ENCODE data around the gene HTRA2. TPM values are rescaled to one million over a fixed set of nuclear protein-coding genes. Genes with fewer than 3 reads are reported as not detected.

Gene HTRA2
- total RNA-seq, 1 experiment from 2014 or later = 70.3 TPM

- no peak for DNase-seq (ENCODE audit: low read depth)
Measured at GRCh38 chr2:74515271-74515980, 14.3 kb upstream of the HTRA2 start.

DNA sequence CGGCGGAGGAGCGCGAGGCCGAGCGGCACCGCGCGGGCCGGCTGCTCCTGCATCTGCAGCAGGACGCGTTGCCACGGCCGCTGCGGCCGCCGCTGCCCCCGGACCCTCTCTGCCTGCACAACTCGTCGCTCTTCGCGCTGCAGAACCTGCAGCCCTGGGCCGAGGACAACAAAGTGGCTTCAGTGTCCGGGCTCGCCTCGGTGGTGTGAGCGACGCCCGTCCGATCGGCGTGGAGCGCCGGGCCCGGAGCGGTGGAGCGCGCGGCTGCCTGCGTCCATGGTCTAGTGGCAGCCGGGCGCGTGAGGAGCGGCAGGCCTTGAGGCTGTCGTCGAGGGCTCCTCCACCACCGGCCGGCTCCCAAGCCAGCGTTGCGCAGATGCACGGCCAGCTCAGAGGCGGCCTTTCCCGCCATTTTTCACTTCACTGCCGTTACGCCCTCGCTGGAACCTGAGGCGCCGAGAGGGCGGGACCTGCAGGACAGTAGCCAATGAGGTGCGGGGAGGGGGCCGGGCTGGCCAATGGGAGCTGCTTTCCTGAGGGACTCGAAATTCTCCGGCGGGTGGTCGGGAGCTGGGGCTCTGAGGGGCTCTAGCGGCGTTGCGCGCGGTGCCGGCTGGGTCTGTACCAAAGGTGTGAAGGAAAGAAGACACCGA lies 13.6 kb upstream of the HTRA2 start:
- DNase-seq (ENCODE audit: low read depth) = no peak

- no peak for DNase-seq (ENCODE audit: low read depth)
Measured at GRCh38 chr2:74516650-74517049, 13.1 kb upstream of the HTRA2 start.

DNA sequence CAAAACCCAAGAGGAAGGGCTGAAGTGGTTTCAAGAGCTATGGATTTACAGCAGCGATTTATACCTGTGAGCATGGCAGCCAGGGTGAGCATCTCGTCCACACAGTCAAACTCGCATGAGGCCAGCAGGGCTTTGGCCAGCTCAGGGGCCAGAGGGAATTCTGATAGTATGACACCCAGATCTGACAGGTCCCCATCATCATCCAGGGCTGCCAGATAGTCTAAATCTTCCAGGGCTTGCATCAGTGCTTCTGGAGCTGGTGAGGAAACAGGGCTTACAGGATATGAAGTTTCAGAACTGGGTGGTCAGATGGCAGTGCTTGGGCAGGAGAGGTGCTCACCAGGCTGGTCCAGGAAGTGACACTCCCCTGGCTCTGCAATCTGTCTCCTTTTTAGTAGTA lies 7.2 kb upstream of the HTRA2 start:
- DNase-seq (ENCODE audit: low read depth) = no peak

- DNase-seq (ENCODE audit: low read depth) = no peak
Measured at GRCh38 chr2:74524005-74524404, 5.7 kb upstream of the HTRA2 start.

GRCh38 chr2:74524955-74525716 lies 4.6 kb upstream of the HTRA2 start:
- DNase-seq (ENCODE audit: low read depth) = no peak

GRCh38 chr2:74525717-74526648 lies 3.8 kb upstream of the HTRA2 start, which contains the start of gene DQX1:
TSS of gene DQX1 (minus strand) at chr2:74526231. CDS start at chr2:74525729, 502 bp downstream.
- peak; percentile 43 for DNase-seq (ENCODE audit: low read depth)

DNA sequence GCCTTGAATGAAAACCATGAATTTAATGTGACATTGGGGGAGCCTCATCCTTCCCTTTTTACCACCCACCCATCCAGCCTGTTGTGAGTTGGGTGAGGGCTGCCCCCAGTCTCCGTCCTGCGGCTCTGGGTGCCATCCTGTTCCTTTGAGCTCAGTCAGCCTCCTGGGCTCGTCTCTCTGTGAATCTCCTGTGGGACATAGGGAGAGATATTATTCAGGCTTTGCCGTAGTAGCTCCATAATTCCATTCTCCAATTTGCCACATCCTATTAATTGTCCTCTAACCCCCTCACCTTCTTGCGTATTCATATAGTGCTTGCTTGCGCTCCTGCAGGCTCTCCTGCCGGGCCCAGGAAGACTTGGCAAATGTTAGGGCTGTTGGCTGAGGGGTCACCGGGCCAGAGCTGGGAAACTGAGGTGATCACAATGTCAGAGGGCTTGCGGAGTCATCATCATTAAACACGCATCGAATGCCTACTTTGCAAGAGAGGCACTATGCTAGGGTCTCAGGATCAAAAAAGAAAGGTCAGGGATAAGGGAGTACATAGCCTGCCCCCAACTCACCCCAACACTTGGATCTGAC lies 3.0 kb upstream of the HTRA2 start:
- no peak for DNase-seq (ENCODE audit: low read depth)

- DNase-seq (ENCODE audit: low read depth) = no peak
Measured at GRCh38 chr2:74527741-74528140, 2.0 kb upstream of the HTRA2 start.

GRCh38 chr2:74528600-74529356 lies 955 bp upstream of the HTRA2 start:
- DNase-seq (ENCODE audit: low read depth) = no peak

DNA sequence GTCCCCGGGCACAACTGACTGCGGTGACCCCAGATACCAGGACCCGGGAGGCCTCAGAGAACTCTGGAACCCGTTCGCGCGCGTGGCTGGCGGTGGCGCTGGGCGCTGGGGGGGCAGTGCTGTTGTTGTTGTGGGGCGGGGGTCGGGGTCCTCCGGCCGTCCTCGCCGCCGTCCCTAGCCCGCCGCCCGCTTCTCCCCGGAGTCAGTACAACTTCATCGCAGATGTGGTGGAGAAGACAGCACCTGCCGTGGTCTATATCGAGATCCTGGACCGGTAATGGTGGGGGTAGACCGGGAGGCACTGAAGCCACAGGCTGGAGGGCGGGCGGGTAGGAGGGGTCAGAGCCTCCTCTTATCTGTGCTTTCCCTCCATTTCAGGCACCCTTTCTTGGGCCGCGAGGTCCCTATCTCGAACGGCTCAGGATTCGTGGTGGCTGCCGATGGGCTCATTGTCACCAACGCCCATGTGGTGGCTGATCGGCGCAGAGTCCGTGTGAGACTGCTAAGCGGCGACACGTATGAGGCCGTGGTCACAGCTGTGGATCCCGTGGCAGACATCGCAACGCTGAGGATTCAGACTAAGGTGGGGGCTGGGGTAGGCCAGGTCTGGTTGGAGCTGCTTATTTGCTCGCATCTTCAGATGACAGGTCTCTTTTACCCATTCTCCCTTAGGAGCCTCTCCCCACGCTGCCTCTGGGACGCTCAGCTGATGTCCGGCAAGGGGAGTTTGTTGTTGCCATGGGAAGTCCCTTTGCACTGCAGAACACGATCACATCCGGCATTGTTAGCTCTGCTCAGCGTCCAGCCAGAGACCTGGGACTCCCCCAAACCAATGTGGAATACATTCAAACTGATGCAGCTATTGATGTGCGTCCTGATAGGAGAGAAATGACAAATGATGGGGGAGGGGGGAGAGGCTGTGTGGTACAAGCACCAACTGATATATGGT lies 780 bp downstream of the HTRA2 start:
- DNase-seq (ENCODE audit: low read depth) = peak; percentile 62

GRCh38 chr2:74531666-74532065 lies 1.9 kb downstream of the HTRA2 start:
- no peak for DNase-seq (ENCODE audit: low read depth)

DNA sequence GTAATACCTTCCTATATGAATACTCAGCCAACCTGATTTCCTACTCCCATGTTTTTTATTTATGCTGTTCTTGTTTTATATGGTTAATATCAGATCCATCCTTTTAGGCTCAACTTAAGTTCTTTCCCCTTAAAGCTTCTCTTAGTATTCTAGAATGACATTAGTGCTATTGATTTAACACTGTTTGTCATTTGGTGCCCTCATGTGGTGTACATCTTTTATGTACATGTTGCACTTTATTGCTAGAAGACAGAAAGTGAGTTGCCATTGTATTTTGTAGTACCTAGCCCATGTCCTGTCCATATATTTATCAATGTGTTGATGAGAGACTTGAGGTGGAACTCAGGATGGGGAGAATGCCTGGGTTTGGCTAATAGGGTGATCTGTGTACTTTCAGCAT lies 2.5 kb downstream of the HTRA2 start:
- DNase-seq (ENCODE audit: low read depth) = peak; percentile 66

DNA sequence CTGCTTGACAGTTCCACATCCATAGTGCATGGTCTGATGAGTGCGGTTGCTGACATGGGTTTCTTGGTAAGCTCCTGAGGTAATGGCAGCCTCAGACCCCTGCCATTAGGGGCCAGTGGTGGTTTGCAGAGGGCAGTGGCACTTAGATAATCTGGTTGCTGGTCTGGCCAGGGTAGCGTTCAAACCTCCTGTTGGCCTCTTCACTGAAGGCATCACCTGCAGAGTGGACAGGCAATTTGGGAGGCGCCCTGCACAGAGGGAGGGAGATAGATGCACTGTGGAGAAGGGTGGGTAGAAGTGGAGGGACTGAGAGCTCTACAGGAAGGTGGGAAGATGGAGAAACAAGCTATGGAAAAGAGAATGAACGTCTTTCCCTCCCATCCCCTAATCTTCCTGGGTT lies 3.7 kb downstream of the HTRA2 start:
- no peak for DNase-seq (ENCODE audit: low read depth)

GRCh38 chr2:74534411-74534810 lies 4.7 kb downstream of the HTRA2 start:
- no peak for DNase-seq (ENCODE audit: low read depth)

DNA sequence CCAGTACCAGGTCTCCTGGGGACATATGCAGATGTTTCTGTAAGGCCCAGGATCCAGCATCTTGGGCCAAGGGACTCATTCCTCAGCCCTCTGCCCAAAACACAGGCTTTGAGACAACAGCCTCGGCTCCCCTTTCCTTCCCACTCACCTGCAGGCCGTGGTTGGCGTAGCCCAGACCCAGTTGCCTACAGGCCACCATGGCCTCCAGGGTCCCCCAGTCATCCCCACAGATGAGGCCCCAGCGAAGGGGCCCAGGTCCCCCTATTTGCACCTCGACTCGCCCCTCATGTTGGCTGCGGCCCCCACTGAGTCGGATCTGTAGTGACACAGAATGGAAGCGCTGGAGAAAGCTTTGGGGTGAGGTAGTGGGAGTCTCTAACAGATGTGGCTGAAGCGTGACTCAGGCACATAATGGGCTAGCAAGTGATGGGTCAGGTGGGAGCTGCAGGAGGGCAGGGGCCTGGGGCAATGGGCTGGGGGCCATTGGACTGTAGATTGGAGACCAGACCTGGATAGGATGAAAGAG lies 5.8 kb downstream of the HTRA2 start:
- no peak for DNase-seq (ENCODE audit: low read depth)

GRCh38 chr2:74536166-74536950 lies 6.6 kb downstream of the HTRA2 start:
- no peak for DNase-seq (ENCODE audit: low read depth)

- DNase-seq (ENCODE audit: low read depth) = no peak
Measured at GRCh38 chr2:74537140-74537539, 7.4 kb downstream of the HTRA2 start.
